Activated B cell treated with CpG ODN at 0.5 μM for 24 hours (primary cell): ENCODE measurements around the gene TM2D1. TPM values are rescaled to one million over a fixed set of nuclear protein-coding genes. Genes with fewer than 3 reads are reported as not detected.

ENCODE experiments used
- ATAC-seq: fragments of 200-7000 bp; cut with Tn5 transposase; one replicate; pipeline ENCODE4 v1.10.0; 2021; ENCODE audit warnings: low read depth, mild to moderate bottlenecking, moderate library complexity
- CTCF ChIA-PET: fragments of 350-600 bp; sonication (Branson Sonifier 250); formaldehyde crosslinking; loops from one replicate; lab custom pipeline; 2021; ENCODE audit warnings: antibody characterized with exemption; lab: Charles Lee
- POLR2A ChIA-PET: fragments of 350-600 bp; sonication (Branson Sonifier 250); formaldehyde crosslinking; loops from one replicate; lab custom pipeline; 2021; ENCODE audit warnings: antibody characterized with exemption; lab: Charles Lee
- DNase-seq: peaks from one replicate; pipeline ENCODE4 v3.0.0; 2022
- H3K27ac Mint-ChIP-seq: one replicate; pipeline ENCODE4 v1.8.0; 2020; ENCODE audit warnings: mixed read lengths
- H3K27me3 Mint-ChIP-seq: one replicate; pipeline ENCODE4 v1.8.0; 2021; ENCODE audit warnings: mixed read lengths
- H3K36me3 Mint-ChIP-seq: one replicate; pipeline ENCODE4 v1.8.0; 2021; ENCODE audit warnings: low read depth, mixed read lengths
- H3K4me1 Mint-ChIP-seq: one replicate; pipeline ENCODE4 v1.8.0; 2021; ENCODE audit warnings: mixed read lengths
- H3K4me3 Mint-ChIP-seq: one replicate; pipeline ENCODE4 v1.8.0; 2020; ENCODE audit warnings: mild to moderate bottlenecking, mixed read lengths
- H3K9me3 Mint-ChIP-seq: one replicate; pipeline ENCODE4 v1.8.0; 2020; ENCODE audit warnings: mixed read lengths
- CTCF ChIP-seq: fragments of 200-600 bp; IDR thresholded peaks from one replicate; pipeline ENCODE4 v1.8.0; 2022; ENCODE audit warnings: antibody characterized with exemption, mild to moderate bottlenecking
- intact Hi-C: fragments of 100-400 bp; cut with micrococcal nuclease; formaldehyde crosslinking; loops from one replicate; pipeline ENCODE4 v1.15.1; 2024
- total RNA-seq: library from RNA; stranded (reverse); gene quantifications from 2 replicates; pipeline ENCODE4 v1.2.3, GENCODE V29; 2022

TM2D1 gene
- total RNA-seq, 1 donor from 2014 or later = 41.4 TPM

GRCh38 chr1:61642475-61643232 lies 82.3 kb downstream of the TM2D1 start:
- ATAC-seq = no peak
- H3K4me1 Mint-ChIP-seq = peaks cover 14% of the 10 kb centered on the region
- no peak for DNase-seq
- H3K9me3 Mint-ChIP-seq = no peaks in the 10 kb centered on the region
- H3K27me3 Mint-ChIP-seq = no peaks in the 10 kb centered on the region
- no peaks in the 10 kb centered on the region for H3K36me3 Mint-ChIP-seq
- H3K27ac Mint-ChIP-seq = no peak overlapping the region
- ChIA-PET CTCF (no interaction called here), POLR2A (no interaction called here)
- intact Hi-C loops = loop anchor here (5.0 kb wide), 1 partner anchor 95 kb away; no protein-coding TSS in a partner anchor
- TF ChIP-seq CTCF = no peak
- no peak overlapping the region for H3K4me3 Mint-ChIP-seq

- H3K36me3 Mint-ChIP-seq = no peaks in the 10 kb centered on the region
- intact Hi-C loops = loop anchor here (1.0 to 5.0 kb wide), 2 partner anchors 94 to 591 kb away; no protein-coding TSS in a partner anchor
- peaks cover 14% of the 10 kb centered on the region for H3K4me1 Mint-ChIP-seq
- ATAC-seq = peak; percentile 96
- peak; percentile 48 for DNase-seq
- H3K9me3 Mint-ChIP-seq = no peaks in the 10 kb centered on the region
- CTCF ChIA-PET = interaction anchor here (0.9 kb wide), 1 partner anchor 1670 kb away, joined by 3 read pairs; no protein-coding TSS in a partner anchor
- POLR2A ChIA-PET = no interaction called here
- H3K27ac Mint-ChIP-seq = peak overlapping the region; percentile 69
- peak overlapping the region; percentile 89 for H3K4me3 Mint-ChIP-seq
- H3K27me3 Mint-ChIP-seq = no peaks in the 10 kb centered on the region
- peak; percentile 82 for TF ChIP-seq CTCF
Measured at GRCh38 chr1:61641578-61642336, 83.2 kb downstream of the TM2D1 start.

GRCh38 chr1:61640531-61641530 lies 84.1 kb downstream of the TM2D1 start:
- TF ChIP-seq CTCF = no peak
- H3K36me3 Mint-ChIP-seq = no peaks in the 10 kb centered on the region
- ChIA-PET POLR2A (no interaction called here), CTCF (interaction anchor here (0.9 to 1.7 kb wide), 2 partner anchors 591 to 1669 kb away, joined by 3 to 5 read pairs; no protein-coding TSS in a partner anchor)
- peak; percentile 41 for ATAC-seq
- DNase-seq = no peak
- H3K4me3 Mint-ChIP-seq = peak overlapping the region; percentile 89
- H3K4me1 Mint-ChIP-seq = peaks cover 14% of the 10 kb centered on the region
- no peaks in the 10 kb centered on the region for H3K27me3 Mint-ChIP-seq
- no peaks in the 10 kb centered on the region for H3K9me3 Mint-ChIP-seq
- intact Hi-C loops = loop anchor here (1.0 to 5.0 kb wide), 2 partner anchors 94 to 591 kb away; no protein-coding TSS in a partner anchor
- peak overlapping the region; percentile 69 for H3K27ac Mint-ChIP-seq

GRCh38 chr1:61639608-61640336 lies 85.2 kb downstream of the TM2D1 start:
- H3K36me3 Mint-ChIP-seq = no peaks in the 10 kb centered on the region
- no peaks in the 10 kb centered on the region for H3K9me3 Mint-ChIP-seq
- peaks cover 14% of the 10 kb centered on the region for H3K4me1 Mint-ChIP-seq
- ChIA-PET POLR2A (no interaction called here), CTCF (interaction anchor here (1.7 kb wide), 1 partner anchor 590 kb away, joined by 5 read pairs; no protein-coding TSS in a partner anchor)
- TF ChIP-seq CTCF = no peak
- H3K27ac Mint-ChIP-seq = no peak overlapping the region
- no peaks in the 10 kb centered on the region for H3K27me3 Mint-ChIP-seq
- intact Hi-C loops = loop anchor here (5.0 kb wide), 1 partner anchor 92 kb away; no protein-coding TSS in a partner anchor
- H3K4me3 Mint-ChIP-seq = peak overlapping the region; percentile 22
- DNase-seq (no peak), ATAC-seq (no peak)
